GM19324 (cell line): Measurements from ENCODE around the gene TGOLN2.

Source experiments
- ATAC-seq: cut with Tn5 transposase; IDR thresholded peaks from one replicate; pipeline ENCODE4 v1.9.1; 2021; ENCODE audit warnings: mild to moderate bottlenecking, moderate library complexity; ENCODE audit not compliant: unreplicated experiment, low FRiP score

The TGOLN2 gene

GRCh38 chr2:85273738-85274731, 53.8 kb downstream of the TGOLN2 start:
- ATAC-seq: no peak

- ATAC-seq: no peak
Measured at GRCh38 chr2:85272357-85272756, 55.4 kb downstream of the TGOLN2 start.

- no peak for ATAC-seq
Measured at GRCh38 chr2:85269959-85270358, 57.8 kb downstream of the TGOLN2 start.
